Ascending aorta (tissue), 2 donors: Measurements from ENCODE around the gene MCEMP1. TPM values are rescaled to one million over a fixed set of nuclear protein-coding genes. Genes with fewer than 3 reads are reported as not detected.

Source experiments
- DNase-seq, 2 donors: peaks; one replicate each; pipeline ENCODE4 v3.0.0-alpha.2; 2019; ENCODE audit warnings: low spot score in 2 of 2
- H3K27ac ChIP-seq, 2 donors: fragments of 200-600 bp; sonication (generic); one replicate each; pipeline ENCODE4 v1.5.1; 2016 to 2017; ENCODE audit warnings: mild to moderate bottlenecking in 1 of 2
- H3K27me3 ChIP-seq: fragments of 200-600 bp; sonication (generic); one replicate; pipeline ENCODE4 v1.5.1; 2017
- H3K36me3 ChIP-seq, 2 donors: fragments of 200-600 bp; sonication (generic); one replicate each; pipeline ENCODE4 v1.5.1; 2016
- H3K4me1 ChIP-seq, 2 donors: fragments of 200-600 bp; sonication (generic); one replicate each; pipeline ENCODE4 v1.5.1; 2016 to 2017; ENCODE audit warnings: mild to moderate bottlenecking in 1 of 2
- H3K4me3 ChIP-seq, 2 donors: fragments of 200-600 bp; sonication (generic); one replicate each; pipeline ENCODE4 v1.5.1; 2016 to 2017; ENCODE audit warnings: mild to moderate bottlenecking in 1 of 2
- H3K9me3 ChIP-seq, 2 donors: fragments of 200-600 bp; sonication (generic); one replicate each; pipeline ENCODE4 v1.5.1; 2016
- CTCF ChIP-seq, 3 experiments: fragments of 200-600 bp in 2 of 3; fragments of 450-650 bp in 1 of 3; sonication (generic) in 2 of 3; IDR thresholded peaks; one replicate each; pipeline ENCODE4 v1.5.1; 2016 to 2019; ENCODE audit warnings: antibody characterized with exemption in 3 of 3, mild to moderate bottlenecking in 1 of 3, moderate library complexity in 1 of 3
- intact Hi-C: fragments of 100-400 bp; cut with DNase I; formaldehyde crosslinking; loops from one replicate; pipeline ENCODE4 v1.15.1; 2023
- total RNA-seq: library from RNA; depleted of rRNA; stranded (reverse); fragments of >200 nt; gene quantifications from one replicate; pipeline ENCODE4 v1.1.0, GENCODE V29; 2016

The MCEMP1 gene
- total RNA-seq, 1 donor from 2014 or later, result not detected

GRCh38 chr19:7650148-7650547 is 26.7 kb upstream of the MCEMP1 start:
- H3K27ac ChIP-seq, result no peak overlapping the region
- H3K9me3 ChIP-seq, result no peaks in the 10 kb centered on the region
- no peaks in the 10 kb centered on the region for H3K36me3 ChIP-seq
- TF ChIP-seq CTCF (IDR thresholded peaks at IDR 0.05), result no peak
- H3K4me3 ChIP-seq, result no peak overlapping the region
- no peak for DNase-seq
- intact Hi-C loops, result no loop called here
- H3K4me1 ChIP-seq, result peaks cover 0 to 4% of the 10 kb centered on the region in 2 donors
- no peaks in the 10 kb centered on the region for H3K27me3 ChIP-seq

- Histone ChIP-seq H3K9me3 (no peaks in the 10 kb centered on the region), H3K36me3 (no peaks in the 10 kb centered on the region), H3K27ac (no peak overlapping the region), H3K4me1 (peaks cover 0 to 4% of the 10 kb centered on the region in 2 donors), H3K27me3 (no peaks in the 10 kb centered on the region), H3K4me3 (no peak overlapping the region)
- peak; percentile 93 to 98 (median 94) for TF ChIP-seq CTCF (IDR thresholded peaks at IDR 0.05)
- intact Hi-C loops, result loop anchor here (1.0 to 2.0 kb wide), 2 partner anchors 28 to 145 kb away; partner anchors contain the start of gene TRAPPC5
- DNase-seq, result peak in 1 of 2 donors; percentile 87
These were observed 24.7 kb upstream of the MCEMP1 start for GRCh38 chr19:7652061-7652641.

- intact Hi-C loops, result no loop called here
- H3K9me3 ChIP-seq, result no peaks in the 10 kb centered on the region
- H3K36me3 ChIP-seq, result no peaks in the 10 kb centered on the region
- no peak overlapping the region for H3K4me3 ChIP-seq
- no peak for DNase-seq
- H3K4me1 ChIP-seq, result peaks cover 0 to 4% of the 10 kb centered on the region in 2 donors
- no peak for TF ChIP-seq CTCF (IDR thresholded peaks at IDR 0.05)
- H3K27me3 ChIP-seq, result no peaks in the 10 kb centered on the region
- H3K27ac ChIP-seq, result no peak overlapping the region
These were observed 22.5 kb upstream of the MCEMP1 start for GRCh38 chr19:7654401-7654800.

GRCh38 chr19:7655581-7655980 is 21.3 kb upstream of the MCEMP1 start:
- no peak for TF ChIP-seq CTCF (IDR thresholded peaks at IDR 0.05)
- no peak for DNase-seq
- no peak overlapping the region for H3K4me3 ChIP-seq
- H3K27ac ChIP-seq, result no peak overlapping the region
- no peaks in the 10 kb centered on the region for H3K9me3 ChIP-seq
- peaks cover 0 to 4% of the 10 kb centered on the region in 2 donors for H3K4me1 ChIP-seq
- H3K36me3 ChIP-seq, result no peaks in the 10 kb centered on the region
- intact Hi-C loops, result no loop called here
- no peaks in the 10 kb centered on the region for H3K27me3 ChIP-seq

GRCh38 chr19:7657131-7657751 is 19.6 kb upstream of the MCEMP1 start:
- Histone ChIP-seq H3K27me3 (no peaks in the 10 kb centered on the region), H3K27ac (no peak overlapping the region), H3K4me1 (peaks cover 0 to 1% of the 10 kb centered on the region in 2 donors), H3K4me3 (no peak overlapping the region), H3K36me3 (no peaks in the 10 kb centered on the region), H3K9me3 (no peaks in the 10 kb centered on the region)
- no peak for DNase-seq
- TF ChIP-seq CTCF (IDR thresholded peaks at IDR 0.05), result no peak
- intact Hi-C loops, result no loop called here
